Glomerular visceral epithelial cell (primary cell): ENCODE data around the gene PARP1.
A peak's percentile ranks its signal among the peaks of the same experiment; 100 is the strongest.

Experiments used
- DNase-seq: peaks from one replicate; pipeline ENCODE4 v3.0.0-alpha.2; 2016; ENCODE audit errors: extremely low spot score

PARP1 gene

GRCh38 chr1:226376300-226376699, 31.6 kb downstream of the PARP1 start:
- DNase-seq, result no peak

GRCh38 chr1:226373376-226373775, 34.5 kb downstream of the PARP1 start:
- peak; percentile 5 for DNase-seq

DNA sequence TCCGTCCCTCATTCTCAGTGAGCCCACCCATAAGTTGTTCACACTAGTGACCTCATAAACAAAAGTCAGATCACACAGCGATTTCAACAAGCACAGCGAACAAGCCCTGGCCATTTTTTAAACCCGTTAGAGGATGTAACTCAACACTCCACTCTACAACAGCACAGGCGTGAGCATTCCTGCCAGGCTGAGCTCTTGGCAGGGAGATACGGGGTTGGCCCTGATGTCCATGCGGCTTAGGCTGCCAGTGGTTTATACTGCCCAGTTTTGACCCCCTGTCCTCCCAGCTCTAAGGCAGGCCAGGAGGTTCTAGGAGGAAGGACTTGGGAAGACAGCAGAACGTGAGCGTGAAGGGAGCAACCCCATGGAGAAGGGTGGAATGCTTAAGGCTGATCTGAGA, 35.0 kb downstream of the PARP1 start:
- DNase-seq, result no peak

DNA sequence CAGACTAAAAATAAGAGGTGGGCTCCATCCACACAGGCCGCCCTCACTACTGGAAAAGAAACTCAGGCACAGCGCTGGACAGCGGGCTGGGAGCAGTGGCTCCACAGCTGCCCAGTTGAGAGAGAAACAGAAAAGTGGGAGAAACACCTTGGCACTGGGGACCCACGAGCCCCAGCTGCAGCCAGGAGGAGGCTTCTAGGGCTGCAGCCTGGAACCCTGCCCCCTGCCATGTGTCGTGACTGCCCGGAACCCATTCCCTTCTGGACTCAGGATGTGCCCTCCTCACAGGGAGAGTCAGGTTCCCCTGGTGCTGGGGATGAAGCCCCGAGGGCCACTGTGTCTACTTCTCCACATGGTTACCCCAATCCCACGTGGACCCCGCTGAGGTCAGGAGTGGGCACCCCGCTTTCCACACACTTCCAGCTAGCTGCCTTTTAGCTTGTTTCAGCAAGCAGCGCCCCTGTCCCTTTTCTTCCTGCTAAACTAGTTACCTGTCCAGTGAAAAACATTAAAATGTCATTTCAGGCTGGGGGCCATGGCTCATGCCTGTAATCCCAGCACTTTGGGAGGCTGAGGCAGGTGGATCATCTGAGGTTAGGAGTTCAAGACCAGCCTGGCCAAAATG, 35.9 kb downstream of the PARP1 start:
- no peak for DNase-seq

GRCh38 chr1:226371027-226371694, 36.7 kb downstream of the PARP1 start:
- DNase-seq, result no peak

DNA sequence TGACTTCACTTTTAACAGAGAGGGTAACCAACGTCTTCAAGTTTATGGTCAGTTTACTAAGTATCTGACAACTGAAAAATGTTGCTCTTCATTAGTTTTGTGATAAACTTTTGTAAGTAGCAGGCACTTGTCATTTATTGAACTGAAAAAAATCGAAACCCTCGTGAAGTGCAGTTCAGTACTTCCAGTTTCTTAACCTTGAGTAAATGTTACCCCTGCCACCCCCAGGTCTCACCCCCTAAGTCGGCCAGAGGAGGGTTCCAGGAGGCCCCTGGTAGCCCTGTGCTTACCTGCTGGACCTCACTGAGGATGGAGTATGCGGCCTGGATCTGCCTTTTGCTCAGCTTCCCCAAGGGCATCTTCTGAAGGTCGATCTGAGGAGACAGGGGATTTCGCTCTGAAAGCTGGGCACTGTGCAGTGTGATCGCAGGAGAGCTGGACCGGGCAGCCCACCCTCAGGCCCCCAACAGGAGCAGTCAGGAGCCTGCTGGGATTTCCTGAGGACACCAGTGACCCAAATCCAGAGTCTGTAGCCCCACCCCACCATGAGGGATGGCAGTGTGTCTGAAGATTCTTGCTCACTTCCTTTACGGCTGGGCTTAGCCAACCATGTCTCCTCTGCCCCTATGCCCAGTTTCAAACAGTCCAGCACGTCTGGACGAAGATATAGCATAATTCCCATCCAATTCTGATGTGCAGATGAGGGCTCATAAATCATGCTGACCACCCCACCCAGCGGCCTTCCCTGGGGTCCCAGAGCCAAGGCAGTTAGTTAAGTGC, 37.6 kb downstream of the PARP1 start:
- peak; percentile 26 for DNase-seq

GRCh38 chr1:226369110-226369509, 38.8 kb downstream of the PARP1 start:
- no peak for DNase-seq

DNA sequence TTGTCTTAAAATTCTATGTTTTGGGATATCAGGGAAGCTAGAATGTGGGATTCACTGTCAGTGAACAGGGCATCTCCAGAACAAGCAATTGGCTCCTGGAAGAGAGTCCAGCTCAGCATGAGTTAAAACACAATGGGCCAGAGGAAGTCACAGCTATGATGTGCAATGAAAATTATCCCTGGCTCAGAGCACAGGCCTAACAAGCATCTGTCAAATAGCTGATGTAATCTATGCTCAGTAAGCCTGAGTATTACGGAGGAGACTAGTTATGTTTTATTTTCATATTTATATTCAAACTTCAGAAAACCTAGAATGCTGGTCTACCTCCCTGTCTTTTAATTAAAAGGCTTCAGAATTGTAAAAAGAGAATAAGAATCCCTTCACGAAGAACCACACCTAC, 41.6 kb downstream of the PARP1 start:
- DNase-seq, result no peak

DNA sequence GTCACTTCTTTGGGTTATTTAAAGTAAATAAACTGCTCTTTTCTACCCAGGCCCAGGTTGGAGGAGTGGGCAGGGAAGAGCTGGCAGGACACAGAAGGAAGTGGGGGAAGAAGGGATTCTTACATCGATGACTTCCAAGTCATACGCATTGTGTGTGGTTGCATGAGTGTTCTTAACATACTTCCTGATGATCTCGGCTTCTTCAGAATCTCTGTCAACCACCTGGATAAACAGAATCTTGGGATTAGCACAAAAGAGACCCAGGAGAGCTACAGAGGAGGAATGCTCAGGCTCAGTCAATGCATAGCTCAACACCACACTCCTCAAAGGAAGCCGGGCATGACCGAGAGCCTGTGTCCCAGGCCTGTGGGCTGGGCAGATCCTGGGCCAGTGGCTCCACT, 42.1 kb downstream of the PARP1 start:
- peak; percentile 54 for DNase-seq

GRCh38 chr1:226364901-226365565, 42.9 kb downstream of the PARP1 start:
- DNase-seq, result no peak

- DNase-seq, result no peak
Measured at GRCh38 chr1:226364514-226364899, 43.4 kb downstream of the PARP1 start.

- DNase-seq, result no peak
Measured at GRCh38 chr1:226363801-226364513, 43.9 kb downstream of the PARP1 start.

DNA sequence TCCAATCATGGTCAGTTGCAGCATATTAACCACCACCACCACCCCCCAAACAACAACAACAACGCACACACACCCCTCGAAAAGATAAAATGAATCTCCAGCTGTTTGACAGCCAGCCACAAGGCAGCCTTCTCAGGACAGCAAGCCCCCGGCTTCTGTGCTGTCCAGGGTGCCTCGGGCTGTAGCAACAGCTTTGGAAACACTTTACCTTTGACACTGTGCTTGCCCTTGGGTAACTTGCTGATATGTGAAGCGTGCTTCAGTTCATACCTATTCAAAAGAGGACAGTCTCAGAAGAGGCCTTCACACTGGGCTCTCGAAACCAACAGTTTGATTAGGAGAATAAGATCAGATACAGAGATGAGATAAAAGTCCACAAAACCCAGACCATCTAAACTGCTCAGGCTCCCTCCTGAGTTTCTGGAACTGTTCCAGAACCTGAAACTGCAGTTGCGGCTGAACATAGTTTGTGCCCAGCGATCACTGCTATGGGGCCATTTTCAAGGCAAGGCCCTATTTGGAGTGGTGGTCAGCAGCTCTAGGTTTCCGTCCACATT, 44.9 kb downstream of the PARP1 start:
- DNase-seq, result no peak

DNA sequence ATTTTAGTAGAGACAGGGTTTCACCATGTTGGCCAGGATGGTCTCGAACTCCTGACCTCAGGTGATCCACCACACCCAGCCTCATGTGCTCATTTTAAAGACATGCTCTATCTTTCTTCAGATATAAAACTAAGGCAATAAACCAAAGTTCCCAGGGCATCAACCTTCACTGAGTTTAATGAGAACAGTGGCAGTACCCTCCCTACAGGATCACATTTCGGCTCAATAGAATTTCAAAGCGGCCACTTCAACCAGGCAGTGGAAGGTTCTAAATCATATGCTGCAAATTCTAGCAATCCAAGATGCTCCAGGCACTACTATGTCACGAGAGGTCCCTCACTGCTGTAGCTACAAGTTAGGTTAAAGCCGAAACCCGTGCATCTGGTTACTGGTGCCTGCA, 45.5 kb downstream of the PARP1 start:
- DNase-seq, result no peak

DNA sequence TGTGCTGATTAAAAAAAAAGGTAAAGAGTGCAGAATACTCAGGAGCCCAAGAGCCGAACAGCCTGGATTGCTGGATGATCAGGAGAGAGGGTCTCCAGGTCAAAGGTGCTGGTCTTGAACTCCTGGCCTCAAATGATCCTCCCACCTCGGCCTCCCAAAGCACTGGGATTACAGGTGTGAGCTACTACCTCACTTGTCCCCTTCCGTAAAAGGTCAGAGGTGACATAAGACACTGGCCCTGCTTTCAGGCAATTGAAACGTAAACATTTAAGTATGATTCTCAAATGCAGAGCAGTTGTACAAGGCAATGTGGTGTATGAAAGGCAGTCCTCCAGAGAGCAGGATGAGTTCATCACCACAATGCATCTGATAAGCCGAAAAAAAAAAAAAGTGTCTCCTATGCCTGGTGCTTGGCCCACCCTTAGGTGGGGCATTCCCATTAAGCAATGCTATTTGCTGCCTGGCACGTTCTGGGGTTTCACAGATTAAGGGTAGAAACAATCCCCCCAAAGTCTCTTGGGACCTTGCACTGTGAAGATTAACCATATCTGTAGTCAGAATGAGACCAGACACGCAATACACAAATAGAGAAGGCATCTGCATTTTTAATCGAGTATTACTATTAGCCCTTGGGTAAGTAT, 47.7 kb downstream of the PARP1 start:
- no peak for DNase-seq

GRCh38 chr1:226357416-226357815, 50.5 kb downstream of the PARP1 start:
- DNase-seq, result no peak

DNA sequence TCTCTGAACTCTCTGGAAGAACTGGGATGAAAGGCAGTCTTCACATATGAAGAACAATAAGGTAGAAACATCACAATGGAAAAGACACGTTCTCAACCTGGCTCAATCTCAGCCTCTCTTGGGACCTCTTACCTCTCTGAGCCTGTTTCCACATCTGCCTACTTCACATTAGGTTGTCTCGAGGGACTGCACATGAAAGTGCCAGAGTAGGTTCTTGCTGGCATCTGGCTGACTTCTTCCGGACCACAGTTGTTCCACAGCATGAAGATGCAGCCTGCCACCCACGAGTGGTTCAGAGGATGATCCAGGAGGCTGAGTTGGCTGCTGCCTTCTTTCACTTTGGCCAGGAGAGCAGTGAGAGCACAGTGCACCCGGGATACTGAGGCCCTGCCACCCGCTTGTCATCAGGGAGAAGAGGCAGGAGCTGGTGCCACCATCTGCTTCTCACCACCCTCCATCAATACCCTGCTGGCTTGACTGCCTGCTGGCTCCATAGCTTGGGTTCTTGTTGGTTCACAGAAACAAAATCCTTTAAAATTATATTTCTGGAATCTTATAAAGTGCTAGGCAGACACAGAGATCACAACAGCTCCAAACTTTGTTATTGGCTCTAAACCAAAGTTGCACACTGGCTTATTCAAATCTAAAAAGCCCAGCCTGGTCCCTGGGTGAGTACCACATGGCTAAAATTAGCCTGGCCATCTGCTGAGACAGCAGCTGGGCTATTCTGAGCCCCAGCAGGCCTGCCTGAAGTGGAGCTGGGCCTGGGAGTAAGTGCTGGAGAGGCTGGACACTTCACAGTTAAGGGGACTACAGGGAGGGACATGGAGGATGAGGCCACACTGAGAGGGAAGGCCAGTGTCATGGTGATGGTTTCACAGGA, 52.0 kb downstream of the PARP1 start:
- no peak for DNase-seq

- no peak for DNase-seq
Measured at GRCh38 chr1:226355016-226355415, 52.9 kb downstream of the PARP1 start.

DNA sequence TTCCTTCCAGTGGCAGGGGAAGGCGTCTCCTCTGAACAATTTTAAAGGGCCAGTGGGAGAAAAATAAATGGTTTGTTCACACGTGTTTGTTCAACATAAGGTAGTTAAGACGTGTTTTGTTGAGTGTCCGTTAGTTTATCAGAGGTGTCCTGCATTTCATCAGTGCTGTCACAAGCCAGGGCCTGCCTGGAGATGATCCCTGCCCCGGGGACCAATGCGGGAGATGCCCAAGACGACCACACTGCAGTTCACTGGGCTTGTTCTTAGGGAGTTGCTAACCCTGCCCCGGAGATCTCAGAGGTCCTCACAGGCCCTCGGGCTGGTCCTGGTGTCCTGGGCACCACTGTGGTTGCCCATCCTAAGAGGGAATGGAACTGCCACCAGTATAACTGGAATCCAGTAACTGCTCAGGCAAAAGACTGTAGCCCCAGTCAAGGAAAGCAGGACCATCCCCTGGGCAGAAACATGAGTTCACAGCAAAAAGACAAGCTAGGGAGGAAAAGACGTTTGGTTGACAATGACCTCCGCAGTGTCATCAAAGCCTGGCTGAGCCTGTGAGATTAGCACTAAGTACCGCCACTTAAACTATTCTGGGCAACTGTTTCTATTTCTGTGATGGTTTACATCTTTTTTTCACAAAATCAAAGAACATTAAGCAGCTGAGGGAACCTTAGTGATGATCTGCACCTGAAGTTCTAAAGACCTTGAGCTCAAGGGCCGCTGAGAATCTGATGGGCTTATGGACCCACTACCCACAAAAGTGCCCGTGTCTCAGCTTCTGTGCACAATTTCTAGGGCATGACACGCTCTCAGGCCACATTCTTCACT, 54.0 kb downstream of the PARP1 start:
- DNase-seq, result no peak
